HT-29 (cell line): Measurements from ENCODE around the gene STX8. TPM values are rescaled to one million over a fixed set of nuclear protein-coding genes. Genes with fewer than 3 reads are reported as not detected.
"Not testable (repeated sequence)": the region's sequence is repeated elsewhere in the genome, so short reads cannot be mapped to it uniquely, and the experiment has no call there.

Experiments
- DNase-seq: peaks from one replicate; pipeline ENCODE4 v3.0.0-alpha.2; 2015; ENCODE audit warnings: low spot score
- total RNA-seq: library from RNA; depleted of rRNA; stranded (reverse); fragments of >200 nt; shearing (Covaris generic); gene quantifications from 2 replicates; pipeline ENCODE4 v1.2.3, GENCODE V29; 2014

STX8 gene
- total RNA-seq, 1 experiment from 2014 or later: 26.0 TPM

GRCh38 chr17:9402590-9403199, 172.9 kb downstream of the STX8 start:
- DNase-seq: peak; percentile 49

- no peak for DNase-seq
These were observed 174.2 kb downstream of the STX8 start for GRCh38 chr17:9401434-9401833.

GRCh38 chr17:9389111-9389527, 186.5 kb downstream of the STX8 start:
- DNase-seq: no peak

- no peak for DNase-seq
These were observed 189.2 kb downstream of the STX8 start for GRCh38 chr17:9386401-9386800.

GRCh38 chr17:9383826-9384225, 191.8 kb downstream of the STX8 start:
- no peak for DNase-seq

- DNase-seq: no peak
These were observed 193.0 kb downstream of the STX8 start for GRCh38 chr17:9382626-9383025.

GRCh38 chr17:9381068-9381467, 194.6 kb downstream of the STX8 start:
- DNase-seq: no peak

- no peak for DNase-seq
These were observed 195.3 kb downstream of the STX8 start for GRCh38 chr17:9380361-9380760.

- DNase-seq: not testable (repeated sequence)
These were observed 199.4 kb downstream of the STX8 start for GRCh38 chr17:9376177-9376576.

GRCh38 chr17:9371019-9371418, 204.6 kb downstream of the STX8 start:
- DNase-seq: no peak

- DNase-seq: no peak
These were observed 205.2 kb downstream of the STX8 start for GRCh38 chr17:9370467-9370866.

- no peak for DNase-seq
These were observed 207.0 kb downstream of the STX8 start for GRCh38 chr17:9368631-9369030.

GRCh38 chr17:9367156-9367555, 208.5 kb downstream of the STX8 start:
- no peak for DNase-seq

- no peak for DNase-seq
These were observed 210.7 kb downstream of the STX8 start for GRCh38 chr17:9364837-9365430.

GRCh38 chr17:9363440-9364350, 211.9 kb downstream of the STX8 start:
- no peak for DNase-seq

GRCh38 chr17:9361188-9361955, 214.2 kb downstream of the STX8 start:
- no peak for DNase-seq

- no peak for DNase-seq
These were observed 214.9 kb downstream of the STX8 start for GRCh38 chr17:9360677-9361081.

GRCh38 chr17:9356488-9356911, 219.1 kb downstream of the STX8 start:
- DNase-seq: no peak

- no peak for DNase-seq
These were observed 219.8 kb downstream of the STX8 start for GRCh38 chr17:9355846-9356245.

GRCh38 chr17:9355231-9355630, 220.4 kb downstream of the STX8 start:
- not testable (repeated sequence) for DNase-seq

GRCh38 chr17:9350080-9350479, 225.5 kb downstream of the STX8 start:
- DNase-seq: no peak
